ENCODE results near the gene WDFY4. TPM values are rescaled to one million over a fixed set of nuclear protein-coding genes. Genes with fewer than 3 reads are reported as not detected.

WDFY4 gene
- polyA plus RNA-seq, 4 donors: 1.1 to 3.0 (median 2.0) TPM

DNA sequence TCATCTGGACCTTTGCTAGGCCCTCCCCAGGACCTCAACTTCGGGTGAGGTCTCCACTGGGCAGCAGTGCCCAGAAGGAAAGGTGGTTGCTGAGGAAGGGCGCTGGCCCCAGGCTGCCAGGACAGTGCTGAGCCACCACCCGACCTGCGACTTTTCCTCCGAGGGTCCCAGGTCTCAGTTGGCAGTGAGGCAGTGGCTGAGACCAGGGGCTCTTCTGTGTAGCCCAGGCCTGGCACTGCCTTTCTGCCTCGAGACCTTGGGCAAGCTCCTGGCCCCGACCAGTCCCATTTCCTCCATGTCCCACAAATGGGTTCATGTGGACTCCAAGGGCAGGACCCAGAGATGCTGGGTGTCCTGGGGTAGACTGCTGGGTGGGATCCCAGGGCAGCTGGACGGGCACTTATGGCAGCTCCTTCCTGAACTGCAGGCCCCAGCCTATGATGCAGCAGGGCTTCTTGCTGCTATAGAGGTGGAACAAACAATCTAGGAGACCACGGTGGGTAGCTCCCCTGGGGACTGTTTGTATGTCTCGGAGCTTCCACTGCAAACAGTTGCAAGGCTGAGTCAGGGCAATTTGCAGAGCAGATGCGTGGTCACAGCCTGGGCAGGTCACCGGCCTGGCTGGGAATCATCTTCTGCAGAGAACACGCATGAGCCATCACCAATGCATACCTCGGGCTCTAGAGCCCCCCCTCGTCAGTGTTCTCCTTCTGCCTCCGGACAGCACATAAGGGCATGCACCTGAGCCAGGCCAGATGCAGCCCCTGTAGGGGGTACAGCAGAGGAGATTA, 272.9 kb downstream of the WDFY4 start:
- no peak for DNase-seq (ENCODE audit: low read depth in 4 of 4, low spot score in 3 of 4)

DNA sequence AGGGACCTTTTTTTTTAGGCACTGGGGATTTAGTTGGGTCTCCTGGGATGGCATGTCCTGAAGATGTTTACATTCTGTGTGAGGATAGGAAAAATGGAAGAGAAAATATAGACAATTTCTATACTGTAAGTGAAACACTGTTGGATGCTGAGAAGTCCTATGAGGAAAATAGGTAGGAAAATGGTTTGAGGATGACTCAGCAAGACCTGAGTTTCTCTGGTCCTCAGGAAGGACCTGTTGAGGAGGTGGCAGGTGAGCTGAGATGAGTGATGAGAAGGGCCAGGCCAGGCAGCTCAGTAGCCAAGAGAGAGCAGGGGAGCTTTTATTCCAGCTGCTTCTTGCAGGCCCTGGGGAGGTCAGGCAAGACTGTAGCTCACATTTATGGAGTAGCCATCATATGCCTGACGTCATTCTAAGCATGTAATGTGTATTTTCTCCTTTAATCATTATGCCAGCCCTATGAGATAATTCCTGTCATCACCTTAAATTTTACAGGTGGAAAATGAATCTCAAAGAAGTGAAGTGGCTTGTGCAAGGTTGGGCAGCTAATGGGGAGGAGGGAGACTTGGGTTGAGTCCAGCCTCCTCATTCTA, 274.0 kb downstream of the WDFY4 start:
- no peak for DNase-seq (ENCODE audit: low read depth in 4 of 4, low spot score in 3 of 4)

DNA sequence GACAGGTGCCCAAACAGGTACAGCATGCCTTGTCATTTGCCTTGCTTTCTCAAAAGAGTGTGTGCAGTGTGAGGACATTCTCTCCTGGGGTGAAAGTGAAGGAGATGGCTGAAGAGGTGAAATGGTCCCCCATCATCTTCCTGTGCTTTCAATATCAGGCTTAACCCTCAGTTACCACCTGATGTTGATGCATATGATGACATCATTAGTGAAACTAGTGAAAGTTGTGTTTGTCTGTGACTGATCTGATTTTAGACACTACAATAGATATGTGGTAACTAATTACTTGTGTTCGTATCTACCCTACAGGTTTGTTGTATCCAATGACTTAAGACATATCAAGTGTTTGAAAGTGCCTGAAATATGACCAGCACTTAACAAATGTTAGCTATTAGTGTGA, 279.4 kb downstream of the WDFY4 start:
- no peak for DNase-seq (ENCODE audit: low read depth in 4 of 4, low spot score in 3 of 4)

DNA sequence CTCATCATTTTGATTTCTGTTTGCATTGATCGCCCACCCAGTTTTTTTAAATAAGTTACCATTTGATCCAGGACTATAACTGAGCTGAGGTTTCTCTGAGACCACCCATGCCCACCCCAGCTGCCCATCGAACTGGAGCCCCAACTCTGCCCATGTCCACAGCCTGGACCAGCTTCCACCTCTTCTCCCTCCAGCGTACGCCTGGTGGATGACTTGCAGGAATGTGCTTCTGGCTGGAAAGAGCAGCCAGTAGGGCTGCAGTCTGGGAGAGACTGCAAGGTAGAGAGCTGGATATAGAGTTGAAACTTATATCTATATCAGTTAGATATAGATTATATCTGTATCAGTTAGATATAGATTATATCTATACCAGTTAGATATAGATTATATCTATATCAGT, 280.8 kb downstream of the WDFY4 start:
- DNase-seq (ENCODE audit: low read depth in 4 of 4, low spot score in 3 of 4): no peak

- no peak for DNase-seq (ENCODE audit: low read depth in 4 of 4, low spot score in 3 of 4)
Measured at GRCh38 chr10:48968036-48968435, 283.4 kb downstream of the WDFY4 start.

DNA sequence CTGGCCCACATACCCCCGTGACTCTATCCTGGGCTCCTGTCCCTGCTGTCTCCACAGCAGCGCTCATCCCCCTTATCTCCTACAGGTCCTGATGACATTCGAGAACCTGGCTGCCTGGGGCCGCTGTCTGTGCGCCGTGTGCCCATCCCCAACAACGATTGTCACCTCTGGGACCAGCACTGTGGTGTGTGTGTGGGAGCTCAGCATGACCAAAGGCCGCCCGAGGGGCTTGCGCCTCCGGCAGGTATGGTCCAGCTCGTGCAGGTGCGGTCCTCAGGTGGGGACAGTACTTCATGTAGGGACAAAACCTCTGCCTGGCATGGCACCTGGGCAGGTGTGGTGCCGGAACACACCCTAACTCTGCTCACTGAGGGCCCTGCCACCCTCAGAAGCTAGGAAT, 285.4 kb downstream of the WDFY4 start:
- no peak for DNase-seq (ENCODE audit: low read depth in 4 of 4, low spot score in 3 of 4)

DNA sequence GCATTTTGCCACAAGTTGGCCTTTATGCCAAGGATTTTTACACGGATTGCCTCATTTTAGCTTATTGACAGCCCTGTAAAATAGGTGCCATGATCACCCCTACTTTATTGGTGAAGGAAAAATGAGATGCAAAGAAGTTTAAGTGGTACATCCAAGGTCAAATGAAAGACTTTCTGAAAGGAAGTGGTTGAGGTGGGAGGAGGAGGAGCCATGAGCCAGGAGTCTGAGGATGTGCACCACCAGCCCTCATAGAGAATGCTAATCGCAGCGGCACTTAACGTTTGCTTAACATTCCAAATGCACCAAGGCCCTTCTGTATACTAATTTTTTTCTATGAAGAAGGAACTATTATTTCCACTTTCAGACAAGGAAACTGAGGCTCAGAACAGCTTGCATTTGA, 286.0 kb downstream of the WDFY4 start:
- DNase-seq (ENCODE audit: low read depth in 4 of 4, low spot score in 3 of 4): no peak

GRCh38 chr10:48973065-48973464, 288.4 kb downstream of the WDFY4 start:
- no peak for DNase-seq (ENCODE audit: low read depth in 4 of 4, low spot score in 3 of 4)

DNA sequence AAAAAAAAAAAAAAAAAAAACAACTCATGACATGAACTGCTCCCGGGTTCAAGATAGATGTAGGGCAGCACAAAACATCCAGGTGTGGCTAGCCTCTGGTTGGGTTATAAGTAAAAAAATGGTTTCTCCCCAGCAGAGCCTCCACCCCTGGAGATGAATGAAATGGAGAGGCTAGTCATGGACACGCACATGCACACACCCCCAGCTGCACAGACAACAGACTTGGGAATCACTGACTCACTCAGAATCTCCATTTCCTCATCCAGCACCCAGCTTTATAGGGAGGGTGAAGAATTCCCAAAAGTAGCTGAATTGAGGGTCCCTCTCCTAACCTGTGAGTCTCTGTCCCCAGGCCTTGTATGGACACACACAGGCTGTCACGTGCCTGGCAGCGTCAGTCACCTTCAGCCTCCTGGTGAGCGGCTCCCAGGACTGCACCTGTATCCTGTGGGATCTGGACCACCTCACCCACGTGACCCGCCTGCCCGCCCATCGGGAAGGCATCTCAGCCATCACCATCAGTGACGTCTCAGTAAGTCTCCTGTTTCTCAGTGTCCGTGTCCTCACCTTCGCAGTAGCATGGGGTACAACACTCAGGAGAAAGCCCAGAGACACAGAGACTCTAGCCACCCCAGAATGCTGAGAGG, 290.0 kb downstream of the WDFY4 start:
- no peak for DNase-seq (ENCODE audit: low read depth in 4 of 4, low spot score in 3 of 4)

- peak in 1 of 4 donors; percentile 6 for DNase-seq (ENCODE audit: low read depth in 4 of 4, low spot score in 3 of 4)
Measured at GRCh38 chr10:48976196-48976595, 291.5 kb downstream of the WDFY4 start.

DNA sequence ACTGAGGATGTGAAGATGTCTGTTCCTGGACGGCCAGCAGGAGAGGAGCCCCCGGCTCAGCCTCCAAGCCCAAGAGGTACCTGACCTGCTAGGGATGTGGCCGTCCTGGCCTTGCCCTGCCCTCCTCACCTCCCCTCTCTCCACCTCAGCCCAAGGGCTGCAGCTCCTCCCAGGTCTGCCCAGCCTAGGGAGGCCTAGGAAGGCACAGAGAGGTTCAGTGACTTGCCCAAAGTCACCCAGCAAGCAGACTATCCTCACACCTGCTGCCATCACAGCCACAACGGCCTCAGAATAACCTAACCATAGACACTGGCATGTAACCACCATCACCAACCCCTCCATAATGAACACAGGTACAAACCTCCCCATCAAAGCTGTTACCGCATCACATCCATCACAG, 293.6 kb downstream of the WDFY4 start:
- no peak for DNase-seq (ENCODE audit: low read depth in 4 of 4, low spot score in 3 of 4)

- DNase-seq (ENCODE audit: low read depth in 4 of 4, low spot score in 3 of 4): peak in 1 of 4 donors; percentile 30
Measured at GRCh38 chr10:48981310-48981907, 296.7 kb downstream of the WDFY4 start.

- DNase-seq (ENCODE audit: low read depth in 4 of 4, low spot score in 3 of 4): no peak
Measured at GRCh38 chr10:48982584-48982983, 297.9 kb downstream of the WDFY4 start.

GRCh38 chr10:48983648-48984351, 299.1 kb downstream of the WDFY4 start:
- DNase-seq (ENCODE audit: low read depth in 4 of 4, low spot score in 3 of 4): no peak

GRCh38 chr10:48985621-48986158, 301.0 kb downstream of the WDFY4 start:
- no peak for DNase-seq (ENCODE audit: low read depth in 4 of 4, low spot score in 3 of 4)

GRCh38 chr10:48990226-48990625, 305.6 kb downstream of the WDFY4 start:
- no peak for DNase-seq (ENCODE audit: low read depth in 4 of 4, low spot score in 3 of 4)

GRCh38 chr10:48993627-48994026, 309.0 kb downstream of the WDFY4 start:
- DNase-seq (ENCODE audit: low read depth in 4 of 4, low spot score in 3 of 4): no peak

GRCh38 chr10:48996329-48996728, 311.7 kb downstream of the WDFY4 start:
- DNase-seq (ENCODE audit: low read depth in 4 of 4, low spot score in 3 of 4): no peak

GRCh38 chr10:48999346-48999745, 314.7 kb downstream of the WDFY4 start:
- no peak for DNase-seq (ENCODE audit: low read depth in 4 of 4, low spot score in 3 of 4)
